Gastrocnemius medialis (tissue), 4 donors: ENCODE data around the gene RAPGEF2. TPM values are rescaled to one million over a fixed set of nuclear protein-coding genes. Genes with fewer than 3 reads are reported as not detected.

Source experiments
- ATAC-seq, 2 donors: fragments of 150-250 bp; one replicate each; pipeline ENCODE4 v1.9.1; 2016
- DNase-seq, 2 donors: peaks; one replicate each; pipeline ENCODE4 v3.0.0-alpha.2; 2019
- H3K27ac ChIP-seq, 4 donors: fragments of 200-600 bp; sonication (generic); 1 replicate in 1 of 4; 2 replicates in 3 of 4; pipeline ENCODE4 v1.5.1; 2016 to 2018; ENCODE audit warnings: mild to moderate bottlenecking in 2 of 4, moderate library complexity in 1 of 4
- H3K27me3 ChIP-seq, 3 donors: fragments of 200-600 bp; sonication (generic) in 2 of 3; 1 replicate in 1 of 3; 2 replicates in 2 of 3; pipeline versions ENCODE4 v1.5.1 to v1.6.0; 2016 to 2019; ENCODE audit warnings: mild to moderate bottlenecking in 1 of 3, moderate library complexity in 1 of 3
- H3K36me3 ChIP-seq, 2 donors: fragments of 200-600 bp; sonication (generic) in 1 of 2; one replicate each; pipeline ENCODE4 v1.5.1; 2017 to 2018
- H3K4me1 ChIP-seq, 2 donors: fragments of 200-600 bp; sonication (generic) in 1 of 2; one replicate each; pipeline ENCODE4 v1.5.1; 2016 to 2017; ENCODE audit warnings: mild to moderate bottlenecking in 2 of 2
- H3K4me3 ChIP-seq, 4 donors: fragments of 200-600 bp; sonication (generic) in 3 of 4; 1 replicate in 1 of 4; 2 replicates in 3 of 4; pipeline ENCODE4 v1.5.1; 2016 to 2019; ENCODE audit warnings: mild to moderate bottlenecking in 2 of 4
- H3K9me3 ChIP-seq, 3 donors: fragments of 200-600 bp; sonication (generic) in 2 of 3; 1 replicate in 1 of 3; 2 replicates in 2 of 3; pipeline ENCODE4 v1.5.1; 2016 to 2019
- CTCF ChIP-seq, 5 experiments: fragments of 450-650 bp in 3 of 5; fragments of 200-600 bp in 2 of 5; sonication (generic) in 2 of 5; IDR thresholded peaks in 4 of 5; conservative IDR thresholded peaks in 1 of 5; 1 replicate in 4 of 5; 2 replicates in 1 of 5; pipeline ENCODE4 v1.5.1; 2016 to 2019; ENCODE audit warnings: antibody characterized with exemption in 5 of 5, mild to moderate bottlenecking in 3 of 5, moderate library complexity in 3 of 5
- POLR2A ChIP-seq, 2 donors: fragments of 450-650 bp; IDR thresholded peaks; one replicate each; pipeline ENCODE4 v1.6.1; 2017; ENCODE audit warnings: antibody characterized with exemption in 2 of 2, mild to moderate bottlenecking in 2 of 2, moderate library complexity in 2 of 2
- in situ Hi-C, 4 donors: fragments of 200-750 bp; cut with MboI; loops; one replicate each; pipeline versions ENCODE4 v1.15.0 to v1.8.0; 2017; ENCODE audit warnings: low sequenced_read_pairs in 4 of 4
- intact Hi-C: fragments of 100-400 bp; cut with DNase I; formaldehyde crosslinking; loops from one replicate; pipeline ENCODE4 v1.15.1; 2023; ENCODE audit warnings: low total_unique reads
- microRNA-seq, 2 donors: library from miRNA; unstranded; fragments of <30 nt; microRNA quantifications; one replicate each; pipeline ENCODE4, GENCODE V29; 2016; ENCODE audit warnings: borderline replicate concordance in 2 of 2
- total RNA-seq, 4 donors: library from RNA; depleted of rRNA; stranded (reverse); fragments of >200 nt; gene quantifications; one replicate each; pipeline versions ENCODE4 v1.1.0 to v1.2.3, GENCODE V29; 2016

Gene RAPGEF2
- total RNA-seq, 4 donors from 2014 or later, result 32.9 to 42.3 (median 38.7) TPM

- Histone ChIP-seq H3K27ac (peak overlapping the region; percentile 26 to 69 (median 50)), H3K9me3 (no peaks in the 10 kb centered on the region), H3K4me3 (peak overlapping the region in 3 of 4 donors; percentile 2 to 19 (median 13)), H3K36me3 (no peaks in the 10 kb centered on the region), H3K4me1 (peaks cover 9% of the 10 kb centered on the region in 2 donors), H3K27me3 (no peaks in the 10 kb centered on the region)
- TF ChIP-seq POLR2A (IDR thresholded peaks at IDR 0.05) (no peak), CTCF (IDR thresholded peaks at IDR 0.05 in 4 of 5, conservative IDR thresholded peaks at IDR 0.05 in 1 of 5) (no peak)
- ATAC-seq, result no peak
- intact Hi-C loops (no loop called here), in situ Hi-C loops (no loop called here)
- DNase-seq, result no peak
Observed at GRCh38 chr4:159401226-159401712, 298.4 kb downstream of the RAPGEF2 start.

GRCh38 chr4:159401791-159402380 lies 299.0 kb downstream of the RAPGEF2 start:
- TF ChIP-seq POLR2A (IDR thresholded peaks at IDR 0.05) (no peak), CTCF (IDR thresholded peaks at IDR 0.05 in 4 of 5, conservative IDR thresholded peaks at IDR 0.05 in 1 of 5) (no peak)
- H3K9me3 ChIP-seq, result no peaks in the 10 kb centered on the region
- intact Hi-C loops (no loop called here), in situ Hi-C loops (no loop called here)
- peak overlapping the region; percentile 22 to 69 (median 40) for H3K27ac ChIP-seq
- no peaks in the 10 kb centered on the region for H3K36me3 ChIP-seq
- H3K4me1 ChIP-seq, result peaks cover 9% of the 10 kb centered on the region in 2 donors
- H3K27me3 ChIP-seq, result no peaks in the 10 kb centered on the region
- DNase-seq (no peak), ATAC-seq (no peak)
- no peak overlapping the region for H3K4me3 ChIP-seq

Small RNA genes within 50 kb of the gene (microRNA-seq; reads per million reads assigned to microRNA genes)
- gene MIR3688-1 (0 reads per million in 2 donors), gene MIR3688-2 (0 reads per million in 2 donors)
